K562 (cell line): ENCODE data around the gene C6orf15.

Source experiments
- ATF2 ChIP-seq: sonication (generic); formaldehyde crosslinking; IDR thresholded peaks from 2 replicates; pipeline ENCODE4 v1.8.1; 2022; ENCODE audit warnings: missing genetic modification reagents
- ATF7 ChIP-seq: fragments of 450-650 bp; IDR thresholded peaks from 2 replicates; pipeline ENCODE4 v1.7.1; 2014; ENCODE audit warnings: mild to moderate bottlenecking, moderate library complexity
- CHD4 ChIP-seq: fragments of 200-600 bp; sonication (generic); IDR thresholded peaks from 3 replicates; pipeline ENCODE4 v1.6.1; 2012; ENCODE audit warnings: low read depth, mild to moderate bottlenecking, mixed read lengths, low read length, inconsistent platforms; ENCODE audit not compliant: insufficient read depth, insufficient replicate concordance, poor library complexity, severe bottlenecking
- CTCF ChIP-seq, 3 experiments: IDR thresholded peaks in 2 of 3; conservative IDR thresholded peaks in 1 of 3; 2 replicates each; pipeline ENCODE4 v1.5.1; 2011 to 2012; ENCODE audit warnings: low read length in 3 of 3, mild to moderate bottlenecking in 3 of 3, control low read depth in 2 of 3, improper control_type of control experiment in 1 of 3, inconsistent platforms in 1 of 3, low read depth in 1 of 3, mixed read lengths in 1 of 3, moderate library complexity in 1 of 3; ENCODE audit not compliant: insufficient read depth in 2 of 3
- E2F8 ChIP-seq: fragments of 450-650 bp; IDR thresholded peaks from 2 replicates; pipeline ENCODE4 v1.7.1; 2018; ENCODE audit warnings: mild to moderate bottlenecking, low read depth; ENCODE audit not compliant: partially characterized antibody
- FOXA3 ChIP-seq, 2 experiments: fragments of 450-650 bp in 1 of 2; sonication (generic) in 1 of 2; formaldehyde crosslinking; IDR thresholded peaks in 1 of 2; conservative IDR thresholded peaks in 1 of 2; 2 replicates each; pipeline versions ENCODE4 v1.4.0 to v1.8.0; 2020 to 2022; ENCODE audit warnings: mild to moderate bottlenecking in 2 of 2, missing genetic modification reagents in 1 of 2
- POLR2AphosphoS2 ChIP-seq: IDR thresholded peaks from 2 replicates; pipeline ENCODE4 v1.6.1; 2012; ENCODE audit warnings: low read length, improper control_type of control experiment
- ZNF589 ChIP-seq: fragments of 200-800 bp; sonication (Bioruptor generic); IDR thresholded peaks from 2 replicates; pipeline ENCODE4 v1.6.1; 2016; ENCODE audit warnings: low read depth, missing genetic modification characterization, missing compliant biosample characterization
- ZNF76 ChIP-seq: fragments of 250-450 bp; sonication (Bioruptor Pico); IDR thresholded peaks from 2 replicates; pipeline ENCODE4 v1.4.0; 2020; ENCODE audit warnings: mild to moderate bottlenecking, moderate library complexity, borderline replicate concordance

- TF ChIP-seq ATF2 (CRISPR knock-in tag) (no peak), FOXA3 (CRISPR knock-in tag; conservative IDR thresholded peaks at IDR 0.05 in 1 of 2, IDR thresholded peaks at IDR 0.05 in 1 of 2) (no peak), ZNF589 (CRISPR knock-in tag) (no peak), CTCF (IDR thresholded peaks at IDR 0.05 in 2 of 3, conservative IDR thresholded peaks at IDR 0.05 in 1 of 3; ENCODE audit: insufficient read depth in 2 of 3, low read depth in 1 of 3, low read length in 3 of 3) (no peak; a peak in 1 of 6 replicates), ATF7 (peak; percentile 88), POLR2AphosphoS2 (no peak), CHD4 (no peak), E2F8 (peak; percentile 96), ZNF76 (CRISPR knock-in tag) (no peak)
These were observed 45.9 kb upstream of the C6orf15 start, which contains the start of gene TCF19 for GRCh38 chr6:31158140-31158862.
